Embryonic facial prominence (tissue), 1 donor: Measurements from ENCODE around the gene COL15A1.

Experiments used
- DNase-seq: peaks from one replicate; pipeline ENCODE4 v3.0.0-alpha.2; 2016; ENCODE audit errors: extremely low spot score

Gene COL15A1

GRCh38 chr9:99015448-99015847, 71.7 kb downstream of the COL15A1 start:
- DNase-seq: no peak

GRCh38 chr9:99015890-99016289, 72.2 kb downstream of the COL15A1 start:
- no peak for DNase-seq

GRCh38 chr9:99016681-99017387, 73.1 kb downstream of the COL15A1 start:
- no peak for DNase-seq

GRCh38 chr9:99018653-99019052, 74.9 kb downstream of the COL15A1 start:
- no peak for DNase-seq

GRCh38 chr9:99019510-99020331, 76.0 kb downstream of the COL15A1 start:
- DNase-seq: no peak

GRCh38 chr9:99020786-99021436, 77.2 kb downstream of the COL15A1 start:
- DNase-seq: no peak

- no peak for DNase-seq
Observed at GRCh38 chr9:99021512-99021911, 77.8 kb downstream of the COL15A1 start.

- no peak for DNase-seq
Observed at GRCh38 chr9:99023231-99023630, 79.5 kb downstream of the COL15A1 start.

- no peak for DNase-seq
Observed at GRCh38 chr9:99023831-99024230, 80.1 kb downstream of the COL15A1 start.

- DNase-seq: no peak
Observed at GRCh38 chr9:99024959-99025358, 81.3 kb downstream of the COL15A1 start.

- DNase-seq: no peak
Observed at GRCh38 chr9:99025616-99026270, 82.0 kb downstream of the COL15A1 start.

GRCh38 chr9:99026271-99026955, 82.7 kb downstream of the COL15A1 start:
- DNase-seq: no peak

- DNase-seq: no peak
Observed at GRCh38 chr9:99026956-99027298, 83.2 kb downstream of the COL15A1 start.

GRCh38 chr9:99027443-99027842, 83.7 kb downstream of the COL15A1 start:
- DNase-seq: no peak

- DNase-seq: no peak
Observed at GRCh38 chr9:99029083-99029645, 85.5 kb downstream of the COL15A1 start.

- DNase-seq: no peak
Observed at GRCh38 chr9:99030092-99030511, 86.4 kb downstream of the COL15A1 start.

GRCh38 chr9:99030610-99031109, 87.0 kb downstream of the COL15A1 start:
- no peak for DNase-seq

- no peak for DNase-seq
Observed at GRCh38 chr9:99031319-99031718, 87.6 kb downstream of the COL15A1 start.

GRCh38 chr9:99031994-99032393, 88.3 kb downstream of the COL15A1 start:
- DNase-seq: no peak

GRCh38 chr9:99034149-99034548, 90.4 kb downstream of the COL15A1 start:
- no peak for DNase-seq

- no peak for DNase-seq
Observed at GRCh38 chr9:99035313-99035712, 91.6 kb downstream of the COL15A1 start.
